ENCODE measurements around the gene PCBP3. TPM values are rescaled to one million over a fixed set of nuclear protein-coding genes. Genes with fewer than 3 reads are reported as not detected.

PCBP3 gene
- total RNA-seq, 1 experiment from 2014 or later: not detected

DNA sequence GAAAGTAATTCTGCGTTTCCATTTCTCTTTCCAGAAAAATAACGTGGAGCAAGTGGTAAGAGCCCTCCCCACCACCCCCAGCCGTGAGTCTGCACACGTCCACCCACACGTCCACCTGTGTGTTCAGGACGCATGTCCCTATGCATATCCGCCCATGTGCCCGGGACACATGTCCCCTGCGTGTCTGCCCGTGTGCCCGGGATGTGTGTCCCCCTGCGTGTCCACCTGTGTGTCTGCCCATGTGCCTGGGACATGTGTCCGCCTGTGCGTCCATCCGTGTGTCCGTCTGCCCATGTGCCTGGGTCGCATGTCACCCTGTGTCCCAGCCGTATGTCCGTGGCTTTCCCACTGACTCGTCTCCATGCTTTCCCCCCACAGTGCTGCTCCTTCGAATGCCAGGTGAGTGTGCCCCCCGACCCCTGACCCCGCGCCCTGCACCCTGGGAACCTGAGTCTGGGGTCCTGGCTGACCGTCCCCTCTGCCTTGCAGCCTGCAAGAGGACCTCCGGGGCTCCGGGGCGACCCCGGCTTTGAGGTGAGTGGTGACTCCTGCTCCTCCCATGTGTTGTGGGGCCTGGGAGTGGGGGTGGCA lies 343.7 kb downstream of the PCBP3 start:
- Histone ChIP-seq H2AFZ (no peak overlapping the region), H3K4me3 (no peak overlapping the region), H3F3A (ENCODE audit: insufficient read depth, low read depth) (no peaks in the 10 kb centered on the region), H3K27ac (no peak overlapping the region), H4K20me1 (ENCODE audit: insufficient read depth) (no peaks in the 10 kb centered on the region), H3K79me2 (ENCODE audit: low read depth) (peaks cover 13% of the 10 kb centered on the region), H3K36me3 (ENCODE audit: low read depth) (no peaks in the 10 kb centered on the region), H3K27me3 (ENCODE audit: insufficient read depth, low read depth) (no peaks in the 10 kb centered on the region), H3K9me2 (ENCODE audit: insufficient read depth) (no peaks in the 10 kb centered on the region), H3K4me1 (replicated peaks; ENCODE audit: insufficient read depth) (no peaks in the 10 kb centered on the region), H3K4me2 (no peak overlapping the region), H3K9me3 (ENCODE audit: insufficient read depth, low read depth) (no peaks in the 10 kb centered on the region)
- no peak for DNase-seq
- TF ChIP-seq, protein P1, sequence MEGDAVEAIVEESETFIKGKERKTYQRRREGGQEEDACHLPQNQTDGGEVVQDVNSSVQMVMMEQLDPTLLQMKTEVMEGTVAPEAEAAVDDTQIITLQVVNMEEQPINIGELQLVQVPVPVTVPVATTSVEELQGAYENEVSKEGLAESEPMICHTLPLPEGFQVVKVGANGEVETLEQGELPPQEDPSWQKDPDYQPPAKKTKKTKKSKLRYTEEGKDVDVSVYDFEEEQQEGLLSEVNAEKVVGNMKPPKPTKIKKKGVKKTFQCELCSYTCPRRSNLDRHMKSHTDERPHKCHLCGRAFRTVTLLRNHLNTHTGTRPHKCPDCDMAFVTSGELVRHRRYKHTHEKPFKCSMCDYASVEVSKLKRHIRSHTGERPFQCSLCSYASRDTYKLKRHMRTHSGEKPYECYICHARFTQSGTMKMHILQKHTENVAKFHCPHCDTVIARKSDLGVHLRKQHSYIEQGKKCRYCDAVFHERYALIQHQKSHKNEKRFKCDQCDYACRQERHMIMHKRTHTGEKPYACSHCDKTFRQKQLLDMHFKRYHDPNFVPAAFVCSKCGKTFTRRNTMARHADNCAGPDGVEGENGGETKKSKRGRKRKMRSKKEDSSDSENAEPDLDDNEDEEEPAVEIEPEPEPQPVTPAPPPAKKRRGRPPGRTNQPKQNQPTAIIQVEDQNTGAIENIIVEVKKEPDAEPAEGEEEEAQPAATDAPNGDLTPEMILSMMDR (conservative IDR thresholded peaks at IDR 0.05): no peak
- TF ChIP-seq EZH2 (IDR thresholded peaks at IDR 0.05; ENCODE audit: low read depth): no peak
- POLR2A ChIA-PET (ENCODE audit: unreplicated experiment): no interaction called here
- CTCF ChIA-PET: no interaction called here
- intact Hi-C loops (cut with micrococcal nuclease; ENCODE audit: unreplicated experiment): loop anchor here (10.0 kb wide), 1 partner anchor 58 kb away; no protein-coding TSS in a partner anchor
- no TSS peak for BruUV-seq (replicated peaks)

DNA sequence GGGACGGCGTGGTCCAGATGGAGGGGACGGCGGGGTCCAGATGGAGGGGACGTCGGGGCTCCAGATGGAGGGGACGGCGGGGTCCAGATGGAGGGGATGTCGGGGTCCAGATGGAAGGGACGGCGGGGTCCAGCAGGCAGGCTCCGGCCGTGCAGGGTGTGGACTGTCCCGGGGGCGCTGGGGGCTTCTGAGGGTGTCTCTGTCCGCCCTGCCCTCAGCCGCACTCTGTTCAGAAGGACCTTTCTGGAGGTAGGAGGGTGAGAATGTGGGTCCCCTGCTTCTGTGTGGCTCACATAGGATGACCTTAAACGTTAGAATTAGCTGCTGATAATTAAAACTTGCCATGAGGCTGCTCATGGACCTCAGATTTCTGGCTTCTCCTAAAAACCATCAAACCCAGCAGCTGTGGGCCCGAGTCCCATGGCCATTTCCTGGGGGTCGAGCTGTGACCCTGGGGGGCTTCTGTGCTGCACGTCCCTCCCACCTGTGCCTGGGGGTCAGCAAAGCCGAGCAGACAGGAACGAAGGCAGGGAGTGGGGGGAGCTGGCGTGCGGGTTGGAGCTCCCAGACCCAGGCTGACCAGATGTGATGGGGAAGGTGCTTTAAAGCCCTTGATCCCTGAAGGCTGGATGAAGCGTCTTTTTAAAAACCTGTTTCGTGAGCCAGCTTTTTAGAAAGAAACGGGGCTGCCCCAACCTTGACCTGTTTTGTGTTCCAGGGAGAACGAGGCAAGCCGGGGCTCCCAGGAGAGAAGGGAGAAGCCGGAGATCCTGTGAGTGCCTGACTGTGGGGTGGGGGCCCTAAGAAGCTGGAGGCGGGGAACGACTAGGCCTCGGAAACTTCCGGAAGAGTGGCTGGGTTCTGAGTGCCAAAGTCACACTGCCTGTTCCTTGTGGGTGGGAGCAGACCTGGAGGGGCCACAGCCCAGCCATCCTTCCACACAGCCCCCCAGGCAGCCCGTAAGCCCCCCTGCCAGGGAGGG lies 345.1 kb downstream of the PCBP3 start:
- Histone ChIP-seq H3K4me2 (no peak overlapping the region), H3K27ac (no peak overlapping the region), H3K4me3 (no peak overlapping the region), H4K20me1 (ENCODE audit: insufficient read depth) (no peaks in the 10 kb centered on the region), H3K79me2 (ENCODE audit: low read depth) (no peaks in the 10 kb centered on the region), H3K9me3 (ENCODE audit: insufficient read depth, low read depth) (no peaks in the 10 kb centered on the region), H3K9me2 (ENCODE audit: insufficient read depth) (no peaks in the 10 kb centered on the region), H2AFZ (no peak overlapping the region), H3K36me3 (ENCODE audit: low read depth) (no peaks in the 10 kb centered on the region), H3K4me1 (replicated peaks; ENCODE audit: insufficient read depth) (no peaks in the 10 kb centered on the region), H3F3A (ENCODE audit: insufficient read depth, low read depth) (no peaks in the 10 kb centered on the region), H3K27me3 (ENCODE audit: insufficient read depth, low read depth) (no peaks in the 10 kb centered on the region)
- no peak for TF ChIP-seq EZH2 (IDR thresholded peaks at IDR 0.05; ENCODE audit: low read depth)
- TF ChIP-seq, protein P1 (conservative IDR thresholded peaks at IDR 0.05): no peak
- no TSS peak for BruUV-seq (replicated peaks)
- intact Hi-C loops (cut with micrococcal nuclease; ENCODE audit: unreplicated experiment): loop anchor here (10.0 kb wide), 1 partner anchor 56 kb away; no protein-coding TSS in a partner anchor
- no peak for DNase-seq
- ChIA-PET CTCF (no interaction called here), POLR2A (ENCODE audit: unreplicated experiment) (no interaction called here)

DNA sequence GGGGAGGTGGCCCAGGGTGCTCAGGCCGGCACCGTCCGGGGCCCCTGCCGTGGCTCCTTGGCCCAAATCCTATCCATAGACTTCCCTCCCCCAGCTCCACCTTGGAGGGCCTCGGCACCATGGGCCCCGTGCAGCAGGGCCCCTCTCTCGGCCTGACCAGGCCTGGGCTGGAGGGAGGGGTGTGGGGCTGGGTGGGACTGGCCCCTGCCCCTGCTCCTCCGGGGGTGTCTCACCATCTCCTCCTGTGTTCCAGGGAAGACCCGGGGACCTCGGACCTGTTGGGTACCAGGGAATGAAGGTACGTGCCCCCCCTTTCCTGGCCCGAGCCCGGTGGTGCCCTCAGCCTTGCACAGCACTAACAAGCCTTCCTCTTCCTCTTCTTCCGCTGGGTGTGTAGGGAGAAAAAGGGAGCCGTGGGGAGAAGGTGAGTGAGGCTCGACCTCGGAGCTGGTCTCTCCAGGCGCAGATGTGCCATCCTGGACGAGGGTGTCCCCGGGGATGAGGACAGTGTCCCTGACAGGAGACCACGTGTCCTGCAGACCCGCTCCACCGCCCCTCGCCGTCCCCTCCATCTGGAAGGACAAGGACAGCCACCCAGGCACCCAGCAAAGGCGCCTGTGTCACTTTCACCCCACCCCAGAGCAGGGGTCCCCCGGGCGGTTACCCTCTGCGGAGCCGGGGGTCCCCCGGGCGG lies 346.0 kb downstream of the PCBP3 start:
- CTCF ChIA-PET: no interaction called here
- no peak overlapping the region for H3K27ac ChIP-seq

More for the DNA sequence above, 346.0 kb downstream of the PCBP3 start:
- Histone ChIP-seq H3K79me2 (ENCODE audit: low read depth) (no peaks in the 10 kb centered on the region), H2AFZ (no peak overlapping the region), H3K4me1 (replicated peaks; ENCODE audit: insufficient read depth) (no peaks in the 10 kb centered on the region), H3K36me3 (ENCODE audit: low read depth) (no peaks in the 10 kb centered on the region), H3K9me2 (ENCODE audit: insufficient read depth) (no peaks in the 10 kb centered on the region), H3K9me3 (ENCODE audit: insufficient read depth, low read depth) (no peaks in the 10 kb centered on the region), H3F3A (ENCODE audit: insufficient read depth, low read depth) (no peaks in the 10 kb centered on the region), H3K4me3 (no peak overlapping the region), H4K20me1 (ENCODE audit: insufficient read depth) (no peaks in the 10 kb centered on the region), H3K4me2 (no peak overlapping the region), H3K27me3 (ENCODE audit: insufficient read depth, low read depth) (no peaks in the 10 kb centered on the region)
- BruUV-seq (replicated peaks): no TSS peak
- intact Hi-C loops (cut with micrococcal nuclease; ENCODE audit: unreplicated experiment): loop anchor here (10.0 kb wide), 1 partner anchor 55 kb away; no protein-coding TSS in a partner anchor
- DNase-seq: no peak
- no peak for TF ChIP-seq EZH2 (IDR thresholded peaks at IDR 0.05; ENCODE audit: low read depth)
- TF ChIP-seq, protein P1 (conservative IDR thresholded peaks at IDR 0.05): no peak
- POLR2A ChIA-PET (ENCODE audit: unreplicated experiment): no interaction called here
